ENCODE data around the gene GOLT1A.

The GOLT1A gene

GRCh38 chr1:204216880-204217647 is 3.3 kb upstream of the GOLT1A start:
- no peak for DNase-seq (ENCODE audit: extremely low read depth, low read depth)
- no peak for TF ChIP-seq CTCF (IDR thresholded peaks at IDR 0.05; ENCODE audit: low read depth, low read length)

- no peak for TF ChIP-seq CTCF (IDR thresholded peaks at IDR 0.05; ENCODE audit: low read depth, low read length)
- no peak for DNase-seq (ENCODE audit: extremely low read depth, low read depth)
These were observed 2.4 kb upstream of the GOLT1A start for GRCh38 chr1:204216236-204216635.

- no peak for TF ChIP-seq CTCF (IDR thresholded peaks at IDR 0.05; ENCODE audit: low read depth, low read length)
- no peak for DNase-seq (ENCODE audit: extremely low read depth, low read depth)
These were observed 1.1 kb downstream of the GOLT1A start for GRCh38 chr1:204212715-204213114.

- no peak for DNase-seq (ENCODE audit: extremely low read depth, low read depth)
- no peak for TF ChIP-seq CTCF (IDR thresholded peaks at IDR 0.05; ENCODE audit: low read depth, low read length)
These were observed 2.7 kb downstream of the GOLT1A start for GRCh38 chr1:204211046-204211445.

- no peak for DNase-seq (ENCODE audit: extremely low read depth, low read depth)
- peak; percentile 96 for TF ChIP-seq CTCF (IDR thresholded peaks at IDR 0.05; ENCODE audit: low read depth, low read length)
These were observed 6.6 kb downstream of the GOLT1A start for GRCh38 chr1:204207136-204207616.

- no peak for DNase-seq (ENCODE audit: extremely low read depth, low read depth)
- TF ChIP-seq CTCF (IDR thresholded peaks at IDR 0.05; ENCODE audit: low read depth, low read length) = peak; percentile 22
These were observed 7.7 kb downstream of the GOLT1A start for GRCh38 chr1:204206121-204206520.

- no peak for TF ChIP-seq CTCF (IDR thresholded peaks at IDR 0.05; ENCODE audit: low read depth, low read length)
These were observed 8.3 kb downstream of the GOLT1A start for GRCh38 chr1:204205486-204205885.

More at GRCh38 chr1:204205486-204205885, 8.3 kb downstream of the GOLT1A start:
- DNase-seq (ENCODE audit: extremely low read depth, low read depth) = no peak
